22Rv1 (cell line): ENCODE measurements around the gene NUP50.

ENCODE experiments used
- H3K27ac ChIP-seq: fragments of 450-650 bp; 2 replicates; pipeline ENCODE4 v1.5.1; 2017
- ZFX ChIP-seq: fragments of 450-650 bp; IDR thresholded peaks from 2 replicates; pipeline ENCODE4 v1.6.1; 2017; ENCODE audit warnings: antibody characterized with exemption, borderline replicate concordance
- TF ChIP-seq, protein P1 (sequence below): fragments of 450-650 bp; IDR thresholded peaks from 2 replicates; pipeline ENCODE4 v1.5.1; 2017; ENCODE audit warnings: mild to moderate bottlenecking

NUP50 gene

DNA sequence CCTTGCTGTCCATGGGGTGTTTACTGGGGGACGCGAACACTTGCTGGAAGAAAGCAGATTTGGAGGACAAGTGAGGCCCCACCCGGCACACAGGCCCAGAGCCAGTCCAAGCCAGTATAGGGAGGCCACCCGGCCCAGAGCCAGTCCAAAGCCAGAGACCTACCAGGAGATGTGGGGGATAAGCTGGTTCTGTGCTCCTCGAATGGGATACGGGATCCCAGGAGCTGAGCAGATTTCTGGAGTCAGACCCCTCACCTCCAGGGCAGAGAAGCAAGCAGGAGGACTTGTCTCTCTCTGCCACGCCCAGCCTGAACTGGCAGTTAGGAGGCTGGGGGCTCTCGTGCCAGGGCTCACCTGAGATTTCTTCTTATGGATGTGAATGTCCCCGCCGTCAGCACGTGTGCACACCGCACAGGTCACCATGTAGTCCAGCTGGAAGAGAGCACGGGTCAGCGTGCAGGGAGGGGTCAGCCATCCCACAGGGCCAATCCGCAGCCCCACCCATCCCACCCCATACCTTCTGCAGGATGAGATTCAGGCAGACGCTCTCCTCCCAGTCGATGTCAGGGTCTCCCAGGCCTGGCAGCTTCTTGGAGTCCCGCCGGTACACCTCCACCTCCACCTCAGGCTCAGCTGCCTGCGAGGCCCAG lies 41.7 kb downstream of the NUP50 start:
- no peak for TF ChIP-seq ZFX
- TF ChIP-seq, protein P1, sequence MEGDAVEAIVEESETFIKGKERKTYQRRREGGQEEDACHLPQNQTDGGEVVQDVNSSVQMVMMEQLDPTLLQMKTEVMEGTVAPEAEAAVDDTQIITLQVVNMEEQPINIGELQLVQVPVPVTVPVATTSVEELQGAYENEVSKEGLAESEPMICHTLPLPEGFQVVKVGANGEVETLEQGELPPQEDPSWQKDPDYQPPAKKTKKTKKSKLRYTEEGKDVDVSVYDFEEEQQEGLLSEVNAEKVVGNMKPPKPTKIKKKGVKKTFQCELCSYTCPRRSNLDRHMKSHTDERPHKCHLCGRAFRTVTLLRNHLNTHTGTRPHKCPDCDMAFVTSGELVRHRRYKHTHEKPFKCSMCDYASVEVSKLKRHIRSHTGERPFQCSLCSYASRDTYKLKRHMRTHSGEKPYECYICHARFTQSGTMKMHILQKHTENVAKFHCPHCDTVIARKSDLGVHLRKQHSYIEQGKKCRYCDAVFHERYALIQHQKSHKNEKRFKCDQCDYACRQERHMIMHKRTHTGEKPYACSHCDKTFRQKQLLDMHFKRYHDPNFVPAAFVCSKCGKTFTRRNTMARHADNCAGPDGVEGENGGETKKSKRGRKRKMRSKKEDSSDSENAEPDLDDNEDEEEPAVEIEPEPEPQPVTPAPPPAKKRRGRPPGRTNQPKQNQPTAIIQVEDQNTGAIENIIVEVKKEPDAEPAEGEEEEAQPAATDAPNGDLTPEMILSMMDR = no peak

DNA sequence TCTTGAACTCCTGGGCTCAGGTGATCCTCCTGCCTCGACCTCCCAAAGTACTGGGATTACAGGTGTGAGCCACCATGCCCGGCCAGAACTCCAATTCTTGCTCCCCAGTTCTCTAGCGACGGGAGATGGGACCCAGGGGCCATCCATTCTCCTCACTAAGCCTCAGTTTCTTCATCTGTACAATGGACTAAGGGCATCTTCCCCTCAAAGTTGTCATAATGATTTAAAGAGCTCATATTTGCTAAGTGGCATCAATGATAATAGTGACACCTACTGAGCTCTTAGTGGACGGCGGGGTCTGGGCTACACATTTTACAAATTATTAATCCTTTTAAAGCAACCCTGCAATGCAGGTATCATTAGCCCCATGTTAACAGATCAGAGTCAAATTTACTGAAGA lies 42.5 kb downstream of the NUP50 start:
- no peak for TF ChIP-seq ZFX
- TF ChIP-seq, protein P1 = peak; percentile 11; the same call in 1 of the 2 replicates

More for the DNA sequence above, 41.7 kb downstream of the NUP50 start:
- no peak overlapping the region for H3K27ac ChIP-seq

GRCh38 chr22:45207533-45207932 lies 43.8 kb downstream of the NUP50 start:
- TF ChIP-seq, protein P1 = no peak
- no peak for TF ChIP-seq ZFX
- H3K27ac ChIP-seq = no peak overlapping the region

More for the DNA sequence above, 42.5 kb downstream of the NUP50 start:
- no peak overlapping the region for H3K27ac ChIP-seq

DNA sequence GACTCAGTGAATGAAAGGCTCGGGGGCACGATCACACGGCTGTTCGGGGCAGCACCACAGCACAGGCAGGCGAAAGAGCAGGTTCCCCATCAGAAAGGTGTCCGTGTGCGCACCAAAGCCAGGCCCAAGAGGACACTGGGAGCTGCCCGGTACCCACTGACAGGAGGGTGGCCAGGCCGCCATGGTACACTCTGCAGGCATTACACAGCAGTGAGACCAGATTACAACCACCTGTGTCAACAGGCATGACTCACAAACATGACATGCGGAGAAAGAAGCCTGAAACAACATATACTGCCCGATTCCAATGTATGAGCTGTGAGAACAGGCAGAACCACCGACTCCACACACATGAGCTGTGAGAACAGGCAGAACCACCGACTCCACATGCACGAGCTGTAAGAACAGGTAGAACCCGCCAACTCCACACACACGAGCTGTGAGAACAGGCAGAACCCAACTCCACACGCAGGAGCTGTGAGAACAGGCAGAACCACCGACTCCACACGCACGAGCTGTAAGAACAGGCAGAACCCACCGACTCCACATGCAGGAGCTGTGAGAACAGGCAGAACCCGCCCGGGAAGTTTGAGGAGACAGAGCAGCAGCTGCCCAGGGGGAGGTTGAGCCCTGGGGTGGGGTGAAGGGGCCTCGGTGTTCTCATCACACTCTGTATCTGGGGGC lies 44.4 kb downstream of the NUP50 start:
- H3K27ac ChIP-seq = no peak overlapping the region
- no peak for TF ChIP-seq ZFX
- TF ChIP-seq, protein P1 = no peak

DNA sequence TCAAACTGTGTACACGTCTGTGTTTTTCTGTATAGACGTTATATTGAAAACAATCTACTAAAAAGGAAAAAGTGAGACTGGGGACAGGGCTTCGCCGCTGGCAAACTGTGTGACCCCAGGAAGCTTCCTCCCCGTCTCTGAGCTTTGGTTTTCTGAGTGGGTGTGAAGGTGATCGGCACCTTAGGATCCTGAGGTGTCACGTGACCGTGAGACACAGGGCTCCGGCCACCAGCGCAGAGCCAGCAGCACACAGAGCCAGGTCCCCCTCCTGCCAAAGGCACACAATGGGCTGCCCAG lies 44.9 kb downstream of the NUP50 start:
- TF ChIP-seq ZFX = no peak
- TF ChIP-seq, protein P1 = no peak
- no peak overlapping the region for H3K27ac ChIP-seq

DNA sequence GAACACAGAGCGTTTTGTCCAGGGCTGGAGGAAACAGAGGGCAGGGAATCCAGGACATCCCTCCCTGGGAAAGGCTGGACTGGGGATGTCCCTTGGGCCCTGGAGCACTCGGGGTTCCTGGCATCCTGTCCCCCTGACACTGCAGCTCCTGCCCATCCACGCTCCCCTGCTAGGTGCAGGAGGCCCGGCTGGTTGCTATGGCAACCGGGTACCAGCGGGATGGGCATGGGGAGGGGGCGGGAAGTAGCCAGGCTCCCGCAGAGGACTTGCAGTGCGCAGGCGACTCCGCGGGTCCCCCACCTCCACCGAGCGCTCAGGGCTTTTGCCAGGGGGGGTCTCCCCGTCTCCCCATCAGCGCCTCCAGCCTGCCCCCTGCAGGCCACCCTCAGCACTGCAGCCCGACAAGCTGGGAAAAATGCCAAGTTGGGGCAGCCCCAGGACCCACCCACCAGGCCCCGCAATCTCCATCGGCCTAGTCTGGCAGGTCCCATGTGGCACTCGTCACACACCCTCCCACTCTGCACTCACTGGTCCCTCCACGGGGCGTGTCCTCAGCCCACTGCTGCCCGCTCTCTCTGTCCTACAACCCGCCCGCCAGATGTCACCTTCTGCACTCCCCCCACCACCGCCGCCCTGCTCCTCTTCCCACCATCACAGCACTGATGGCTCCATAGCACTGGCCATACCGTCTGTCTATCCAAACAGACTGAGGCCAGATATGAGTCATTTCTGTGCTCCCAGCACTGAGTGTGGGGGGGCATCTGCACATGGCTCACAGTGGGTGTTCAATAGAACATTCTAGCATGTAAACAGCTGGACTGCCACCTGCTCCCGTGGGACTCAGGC lies 45.5 kb downstream of the NUP50 start:
- TF ChIP-seq, protein P1 = peak; percentile 82
- no peak for TF ChIP-seq ZFX
- no peak overlapping the region for H3K27ac ChIP-seq

GRCh38 chr22:45210174-45210573 lies 46.4 kb downstream of the NUP50 start:
- TF ChIP-seq, protein P1 = no peak
- TF ChIP-seq ZFX = no peak
- H3K27ac ChIP-seq = no peak overlapping the region
